GM18507 (cell line): Measurements from ENCODE around the gene PRDM16.

ENCODE experiments used
- DNase-seq: peaks from one replicate; pipeline ENCODE4 v3.0.0; 2011; ENCODE audit warnings: low read depth; ENCODE audit not compliant: insufficient read length; ENCODE audit errors: extremely low spot score
- FAIRE-seq: peaks from 2 replicates; lab custom pipeline; 2011; peaks lifted over from hg19 to GRCh38; lab: Jason Lieb, UNC

Gene PRDM16

DNA sequence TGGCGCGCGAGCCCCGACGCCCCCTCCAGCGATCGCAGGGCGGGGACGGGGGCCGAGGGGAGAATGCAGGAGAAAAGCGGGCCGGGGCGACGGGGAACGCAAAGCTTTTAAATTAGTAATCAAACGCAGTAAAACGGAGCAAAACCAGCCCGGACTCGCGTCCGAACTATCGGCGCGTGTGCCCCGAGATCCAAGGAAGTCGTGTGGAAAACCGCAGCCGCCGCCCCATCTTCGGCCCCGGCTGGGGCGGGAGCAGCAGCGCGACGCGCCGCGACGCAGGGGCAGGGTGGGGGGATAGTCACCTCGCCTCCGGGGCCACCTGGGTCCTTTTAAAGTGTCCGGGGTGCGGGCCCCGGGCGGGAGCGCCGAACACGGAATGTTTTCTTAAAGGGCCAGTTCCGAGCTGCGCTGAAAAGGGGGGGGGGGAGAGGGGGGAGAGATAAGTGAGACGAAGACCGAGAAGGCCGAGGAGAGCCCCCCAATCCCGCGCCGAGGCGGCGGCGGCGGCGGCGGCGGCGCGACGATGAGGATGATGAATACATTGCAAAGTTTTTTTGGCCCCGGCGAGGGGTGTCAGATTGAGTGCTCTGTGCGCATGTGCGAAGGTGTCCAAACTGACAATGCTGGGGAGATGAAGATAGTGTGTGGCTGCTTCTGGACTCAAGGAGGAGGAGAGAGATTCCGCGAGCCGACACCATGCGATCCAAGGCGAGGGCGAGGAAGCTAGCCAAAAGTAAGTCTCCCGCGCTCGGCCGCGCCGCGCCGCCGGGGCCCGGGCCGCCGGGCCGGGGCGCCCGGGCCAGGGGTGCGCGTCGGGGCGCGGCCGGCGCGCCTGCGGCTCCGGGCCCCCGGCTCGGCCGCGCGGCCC, at the start of gene PRDM16:
Gene PRDM16, plus strand, starts transcription at position 640 of the 868 bp plus-strand sequence. Its CDS starts 57 bp downstream, at position 697.
- DNase-seq (no peak), FAIRE-seq (no peak)

DNA sequence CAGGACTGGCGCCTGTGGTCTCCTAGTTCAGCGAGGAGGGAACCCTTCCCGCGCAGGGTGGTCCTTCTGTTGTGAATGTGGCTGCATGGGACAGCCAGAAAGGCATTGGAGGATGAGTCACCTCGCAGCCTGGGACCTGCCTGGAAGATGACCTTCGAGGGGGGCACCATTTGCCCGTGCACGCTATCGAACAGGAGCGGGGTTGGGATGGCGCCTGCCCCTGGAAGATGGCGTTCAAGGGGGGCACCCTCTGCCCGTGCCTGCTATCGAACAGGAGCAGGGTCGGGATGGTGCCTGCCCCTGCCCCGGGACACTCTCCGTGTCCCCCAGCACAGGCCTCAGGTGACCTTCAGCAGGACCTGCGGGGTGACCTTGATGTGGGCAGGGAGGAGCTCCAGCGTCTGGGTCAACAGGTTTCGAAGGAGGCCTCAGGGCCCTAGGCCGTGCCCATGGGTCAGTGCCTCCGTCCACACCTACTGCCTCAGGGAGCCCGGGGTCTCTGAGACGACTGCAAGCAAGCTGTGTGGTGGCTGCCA, 49.4 kb upstream of the PRDM16 start:
- DNase-seq (no peak), FAIRE-seq (no peak)

- FAIRE-seq = no peak
- DNase-seq = no peak
These were observed 48.6 kb upstream of the PRDM16 start for GRCh38 chr1:3020263-3020909.

- FAIRE-seq = no peak
- no peak for DNase-seq
These were observed 47.8 kb upstream of the PRDM16 start, which contains the start of gene ACTRT2 for GRCh38 chr1:3021233-3021671. TSS of gene ACTRT2 (plus strand) at chr1:3021467. CDS start at chr1:3021687, 220 bp downstream.

GRCh38 chr1:3021801-3022401, 47.1 kb upstream of the PRDM16 start:
- DNase-seq (no peak), FAIRE-seq (no peak)

- FAIRE-seq (no peak), DNase-seq (no peak)
These were observed 46.5 kb upstream of the PRDM16 start for GRCh38 chr1:3022511-3022973.

DNA sequence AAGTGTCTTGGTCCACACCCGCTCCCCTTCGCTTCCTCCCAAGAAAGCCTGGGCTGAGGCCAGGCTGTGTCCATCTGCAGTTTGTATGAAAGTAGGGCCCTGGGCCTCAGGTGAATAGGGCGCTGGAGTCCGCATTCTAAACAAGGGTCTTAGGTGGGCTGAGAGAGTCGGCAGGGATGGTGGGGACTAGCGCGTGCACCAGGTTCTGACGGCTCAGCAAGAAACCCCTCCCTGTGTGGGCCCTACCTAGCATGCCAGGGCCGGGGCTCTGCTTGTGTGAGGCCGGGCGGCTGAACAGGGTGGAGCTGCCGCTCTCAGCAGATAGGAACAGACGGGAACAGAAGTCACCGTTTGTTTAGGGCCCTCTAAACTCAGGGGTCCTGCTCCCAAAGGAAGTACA, 46.0 kb upstream of the PRDM16 start:
- DNase-seq (no peak), FAIRE-seq (no peak)

- no peak for DNase-seq
- FAIRE-seq = no peak
These were observed 45.0 kb upstream of the PRDM16 start for GRCh38 chr1:3024019-3024418.

- no peak for FAIRE-seq
These were observed 44.4 kb upstream of the PRDM16 start for GRCh38 chr1:3024588-3024987.

DNA sequence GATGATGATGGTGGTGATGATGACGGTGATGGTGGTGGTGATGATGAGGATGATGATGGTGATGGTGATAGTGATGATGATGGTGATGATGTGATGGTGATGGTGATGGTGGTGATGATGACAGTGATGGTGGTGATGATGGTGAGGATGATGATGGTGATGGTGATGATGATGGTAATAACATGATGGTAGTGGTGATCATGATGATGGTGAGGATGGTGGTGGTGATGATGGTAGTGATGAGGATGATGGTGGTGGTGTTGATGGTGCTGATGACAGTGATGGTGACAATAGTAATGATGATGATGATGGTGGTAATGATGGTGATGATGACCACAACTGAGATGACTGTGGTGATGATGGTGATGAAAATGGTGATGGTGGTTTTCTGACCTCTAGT, 42.9 kb upstream of the PRDM16 start:
- FAIRE-seq (no peak), DNase-seq (no peak)

More at GRCh38 chr1:3024588-3024987, 44.4 kb upstream of the PRDM16 start:
- no peak for DNase-seq

DNA sequence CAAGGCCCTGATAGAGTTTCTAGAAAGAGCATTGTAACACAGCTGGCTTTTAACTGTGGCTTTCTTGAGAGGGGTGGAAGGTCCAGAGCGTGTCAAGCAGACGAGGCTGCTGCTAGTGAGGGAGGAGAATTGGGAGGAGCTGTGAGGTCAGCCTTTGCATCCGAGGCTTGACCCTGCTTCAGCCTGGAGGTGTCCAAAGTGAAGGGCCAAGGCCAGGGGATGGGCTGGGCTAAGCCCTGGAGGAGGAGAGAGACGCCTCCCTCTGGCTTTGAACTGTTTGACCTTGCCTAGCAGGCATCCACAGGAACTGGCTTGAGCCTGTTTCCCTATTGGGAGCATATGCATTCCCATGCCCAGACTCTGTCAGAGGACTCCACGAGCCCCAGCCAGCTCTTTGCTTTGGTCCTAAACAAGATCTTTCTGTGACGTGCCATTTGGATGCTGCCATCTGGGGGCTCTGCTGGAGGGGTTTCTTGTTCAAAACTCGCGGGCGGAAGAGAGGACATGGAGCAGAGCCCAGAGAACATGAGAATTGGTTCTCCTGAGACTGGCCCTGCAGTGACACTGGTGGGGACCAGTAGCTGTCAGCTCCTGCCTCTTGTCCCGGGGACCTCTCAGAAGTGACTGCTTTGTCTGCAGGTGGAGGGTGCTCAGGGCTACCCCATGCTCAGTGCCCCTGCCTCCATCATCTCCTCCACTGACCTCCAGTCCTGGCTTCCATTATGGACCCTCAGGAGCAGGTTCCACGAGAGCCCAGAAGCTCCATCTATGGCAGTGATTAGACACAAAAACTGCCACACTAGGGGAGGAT, 42.2 kb upstream of the PRDM16 start:
- no peak for FAIRE-seq
- DNase-seq = no peak

GRCh38 chr1:3027611-3028371, 41.2 kb upstream of the PRDM16 start:
- FAIRE-seq (no peak), DNase-seq (no peak)

DNA sequence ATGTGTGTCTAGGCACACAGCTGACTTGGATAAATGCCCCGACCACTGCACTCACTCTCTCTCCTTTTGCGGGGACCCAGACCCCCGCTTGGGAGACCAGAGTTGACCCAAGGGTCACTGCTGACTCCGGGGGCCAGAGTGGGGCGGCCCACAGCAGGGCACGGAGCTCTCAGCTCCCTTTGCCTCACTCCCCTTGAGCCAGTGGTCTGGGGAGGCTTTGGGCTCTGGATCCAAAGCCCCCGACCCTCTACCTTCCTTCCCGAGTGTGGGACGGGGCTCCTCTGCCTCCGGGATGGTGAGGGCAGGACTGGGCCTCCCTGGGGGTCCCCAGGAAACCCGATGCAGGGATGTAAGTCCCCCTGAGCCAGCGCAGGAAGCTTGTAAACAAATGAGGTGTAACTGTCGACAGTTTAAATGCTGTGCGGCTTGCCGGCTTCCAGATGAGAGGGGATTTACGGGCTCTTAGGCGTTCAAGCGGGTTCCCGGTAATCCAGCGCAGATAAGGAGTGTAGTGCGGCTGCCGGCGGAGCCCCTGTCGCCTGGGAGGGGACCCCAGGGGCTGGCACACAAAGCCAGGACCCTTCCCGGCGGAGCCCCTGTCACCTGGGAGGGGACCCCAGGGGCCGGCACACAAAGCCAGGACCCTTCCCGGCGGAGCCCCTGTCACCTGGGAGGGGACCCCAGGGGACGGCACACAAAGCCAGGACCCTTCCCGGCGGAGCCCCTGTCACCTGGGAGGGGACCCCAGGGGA, 40.3 kb upstream of the PRDM16 start:
- DNase-seq = no peak
- no peak for FAIRE-seq

- FAIRE-seq (no peak), DNase-seq (no peak)
These were observed 39.5 kb upstream of the PRDM16 start for GRCh38 chr1:3029481-3029961.

GRCh38 chr1:3029991-3030662, 38.9 kb upstream of the PRDM16 start:
- no peak for DNase-seq
- FAIRE-seq = no peak

GRCh38 chr1:3030663-3031381, 38.2 kb upstream of the PRDM16 start:
- FAIRE-seq (no peak), DNase-seq (no peak)
